ENCODE measurements around the gene EGFL7.

EGFL7 gene

GRCh38 chr9:136659861-136660784 is 2.6 kb upstream of the EGFL7 start:
- DNase-seq (ENCODE audit: low read depth) = no peak

DNA sequence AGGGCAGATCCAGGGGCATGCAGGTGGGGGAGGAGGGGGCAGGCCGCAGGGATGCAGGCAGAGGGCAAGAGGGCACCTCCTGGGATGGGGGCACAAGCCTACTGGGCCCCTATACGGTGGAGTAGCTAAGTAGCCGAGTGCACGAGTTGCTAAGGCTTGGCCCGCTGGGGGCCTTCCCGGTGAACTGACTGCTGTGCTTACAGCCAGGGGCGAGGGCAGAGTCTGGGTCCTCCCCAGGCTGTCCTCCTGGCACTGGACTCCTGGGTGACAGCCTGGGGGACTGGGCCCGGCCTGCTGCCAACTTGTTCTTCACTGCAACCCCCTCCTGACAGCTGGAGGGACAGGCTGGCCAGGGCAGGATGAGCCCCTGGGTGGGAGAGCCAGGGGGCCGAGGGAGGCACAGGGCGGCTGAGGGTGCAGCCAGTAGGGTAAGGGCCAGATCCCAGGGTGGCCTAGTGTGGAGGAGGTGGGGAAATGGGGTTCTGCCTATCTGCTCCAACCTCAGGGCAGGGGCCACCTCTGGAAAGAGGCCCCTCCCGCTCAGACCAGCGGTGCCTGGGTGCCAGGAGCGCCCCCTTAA is 1.7 kb upstream of the EGFL7 start:
- DNase-seq (ENCODE audit: low read depth) = no peak

- no peak for DNase-seq (ENCODE audit: low read depth)
These were observed 933 bp upstream of the EGFL7 start for GRCh38 chr9:136661641-136662325.

- DNase-seq (ENCODE audit: low read depth) = no peak
These were observed 425 bp upstream of the EGFL7 start for GRCh38 chr9:136662326-136662655.

DNA sequence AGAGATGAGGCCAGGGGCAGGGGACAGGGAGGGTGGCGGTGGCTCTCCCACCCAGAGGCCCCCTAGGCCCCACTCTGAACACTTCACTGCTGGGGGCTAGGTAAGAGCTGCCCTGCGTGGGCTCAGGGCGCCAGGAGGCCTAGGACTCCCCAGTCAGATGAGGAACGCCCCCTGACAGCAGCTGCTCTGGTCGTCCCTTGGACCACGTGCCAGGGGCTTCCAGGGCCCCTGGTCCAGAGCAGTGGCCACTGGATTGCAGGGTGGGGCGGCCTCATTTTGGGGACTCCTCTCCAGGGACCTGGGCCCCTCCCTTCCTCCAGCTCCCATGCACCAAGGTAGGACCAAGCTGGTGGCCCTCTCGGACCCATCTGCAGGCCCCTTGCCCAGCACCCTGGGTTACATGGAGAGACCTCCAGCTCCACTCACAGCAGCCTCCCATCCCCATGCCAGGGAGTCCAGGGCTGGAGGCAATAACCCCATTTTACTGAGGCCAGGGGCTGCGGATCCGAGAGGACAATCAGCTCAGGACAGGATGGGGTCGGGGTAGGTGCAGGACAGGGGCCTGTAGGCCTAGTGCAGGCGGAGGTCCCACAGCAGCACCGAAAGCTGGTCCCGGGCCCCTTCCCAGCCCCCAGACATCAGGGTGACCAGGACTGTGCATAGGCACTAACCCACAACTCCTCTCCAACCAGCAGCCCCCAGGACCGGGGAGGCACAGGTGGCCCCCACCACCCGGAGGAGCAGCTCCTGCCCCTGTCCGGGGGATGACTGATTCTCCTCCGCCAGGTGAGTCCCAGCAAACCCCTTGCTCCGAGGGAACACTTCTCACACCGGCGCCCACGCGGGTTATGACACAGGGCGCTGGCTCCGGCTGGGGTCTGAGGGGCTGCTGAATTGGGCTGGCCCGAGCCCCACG is 1.5 kb downstream of the EGFL7 start:
- DNase-seq (ENCODE audit: low read depth) = no peak

- no peak for DNase-seq (ENCODE audit: low read depth)
These were observed 2.5 kb downstream of the EGFL7 start for GRCh38 chr9:136665111-136665703.

DNA sequence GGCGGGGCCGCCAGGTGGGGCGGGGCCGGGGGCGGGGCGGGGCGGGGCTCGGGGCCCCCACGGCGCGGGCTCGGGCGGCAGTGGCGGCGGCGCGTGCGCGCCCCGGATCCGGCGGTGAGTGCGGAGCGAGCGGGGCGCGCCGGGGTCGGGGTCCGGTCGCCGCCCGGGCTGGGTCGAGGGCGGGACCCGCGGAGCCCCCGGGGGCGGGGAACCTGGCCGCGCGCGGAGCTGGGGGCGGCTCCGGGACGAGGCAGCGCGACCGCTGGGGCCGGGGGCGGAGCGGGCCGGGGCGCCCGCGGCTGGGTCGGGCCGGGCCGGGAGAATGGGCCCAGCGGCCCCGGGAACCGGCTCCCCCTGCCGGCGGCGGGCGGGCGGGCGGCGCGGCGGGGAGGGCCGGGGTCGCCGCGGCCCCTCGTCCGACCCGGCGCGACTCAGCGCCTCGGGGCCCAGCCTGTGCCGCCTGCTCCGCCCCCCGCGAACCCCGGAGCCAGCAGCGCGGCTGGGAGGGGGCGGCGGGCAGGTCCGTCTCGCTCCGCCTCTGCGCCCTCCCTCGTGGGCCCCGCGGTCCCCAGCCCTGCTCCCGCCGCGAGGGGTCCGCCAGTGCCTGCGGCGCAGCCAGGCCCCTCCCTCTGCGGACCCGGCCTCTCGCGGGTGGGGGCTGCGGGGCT is 3.1 kb downstream of the EGFL7 start:
- DNase-seq (ENCODE audit: low read depth) = no peak

DNA sequence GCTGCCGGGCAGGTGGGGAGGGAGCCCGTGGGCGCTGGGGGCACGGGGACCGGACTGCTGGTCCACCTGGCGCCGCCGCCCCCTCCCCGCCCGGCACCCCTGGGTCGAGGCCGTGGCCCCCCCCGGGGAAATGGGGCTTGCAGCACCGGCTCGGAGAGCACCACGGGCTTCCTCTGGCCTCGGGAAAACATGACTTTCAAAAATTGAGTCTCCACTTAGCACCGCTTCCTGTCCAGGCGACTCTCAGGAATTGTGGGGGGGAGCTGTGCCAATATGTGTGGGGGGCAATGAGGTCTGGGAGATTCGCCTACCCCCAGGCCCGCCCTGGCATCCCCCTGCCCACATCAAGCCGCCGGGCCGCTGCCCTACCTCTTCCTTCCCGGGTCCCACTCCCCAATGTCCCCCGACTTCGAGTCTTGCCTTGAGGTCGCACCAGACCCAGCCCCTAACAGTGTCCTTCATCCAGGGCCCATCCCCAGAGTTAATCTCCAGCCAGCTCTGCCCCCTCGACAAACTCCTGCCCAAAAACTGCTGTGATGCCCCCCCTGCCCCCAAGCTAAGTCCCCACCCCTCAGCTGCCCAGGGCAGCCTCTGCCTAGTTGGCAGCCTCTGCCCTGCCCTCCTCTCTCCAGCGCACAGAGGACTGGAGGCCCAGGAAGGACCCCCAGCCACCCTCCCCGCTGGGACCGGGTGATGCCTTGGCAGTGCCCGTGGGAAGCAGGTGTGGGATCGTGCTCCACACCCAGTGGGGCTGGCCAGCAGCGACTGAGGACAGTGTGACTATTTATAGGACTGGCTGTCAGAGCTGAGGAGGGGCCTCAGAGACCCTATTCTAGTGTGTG is 3.9 kb downstream of the EGFL7 start:
- no peak for DNase-seq (ENCODE audit: low read depth)

DNA sequence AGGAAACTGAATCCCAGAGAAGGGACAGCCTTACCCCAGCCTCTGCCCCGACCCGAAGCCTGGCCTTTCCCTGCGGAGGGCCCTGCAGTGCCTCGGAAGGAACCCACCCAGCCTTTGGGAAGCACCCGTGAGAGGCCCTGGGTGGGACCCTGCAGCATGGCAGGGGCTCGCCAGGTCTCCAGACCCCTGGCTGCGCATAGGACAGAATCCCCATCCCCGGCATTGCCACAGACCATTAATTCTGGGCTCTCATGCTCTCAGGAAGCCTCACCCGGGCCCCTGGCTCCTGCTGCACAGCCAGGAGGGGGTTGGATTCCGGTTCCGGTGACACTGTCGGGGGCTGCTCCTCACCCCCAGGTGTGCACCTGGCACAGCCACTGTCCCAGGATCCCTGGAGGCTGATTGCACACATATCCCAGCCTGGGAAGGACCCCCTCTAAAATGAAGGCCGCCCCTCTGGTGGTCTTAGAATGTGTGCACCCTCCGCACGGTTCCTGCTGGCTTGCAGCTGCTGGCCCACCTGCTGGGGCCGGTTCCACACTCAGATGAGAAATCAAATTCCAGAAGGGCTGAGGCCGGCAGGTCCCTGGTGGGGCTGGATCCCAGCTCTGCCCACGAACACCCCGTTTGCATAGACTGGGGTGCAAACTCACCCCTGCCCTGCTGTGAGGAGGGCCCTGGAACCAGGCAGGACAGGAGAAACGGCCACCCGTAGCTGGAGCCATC is 4.7 kb downstream of the EGFL7 start:
- no peak for DNase-seq (ENCODE audit: low read depth)

DNA sequence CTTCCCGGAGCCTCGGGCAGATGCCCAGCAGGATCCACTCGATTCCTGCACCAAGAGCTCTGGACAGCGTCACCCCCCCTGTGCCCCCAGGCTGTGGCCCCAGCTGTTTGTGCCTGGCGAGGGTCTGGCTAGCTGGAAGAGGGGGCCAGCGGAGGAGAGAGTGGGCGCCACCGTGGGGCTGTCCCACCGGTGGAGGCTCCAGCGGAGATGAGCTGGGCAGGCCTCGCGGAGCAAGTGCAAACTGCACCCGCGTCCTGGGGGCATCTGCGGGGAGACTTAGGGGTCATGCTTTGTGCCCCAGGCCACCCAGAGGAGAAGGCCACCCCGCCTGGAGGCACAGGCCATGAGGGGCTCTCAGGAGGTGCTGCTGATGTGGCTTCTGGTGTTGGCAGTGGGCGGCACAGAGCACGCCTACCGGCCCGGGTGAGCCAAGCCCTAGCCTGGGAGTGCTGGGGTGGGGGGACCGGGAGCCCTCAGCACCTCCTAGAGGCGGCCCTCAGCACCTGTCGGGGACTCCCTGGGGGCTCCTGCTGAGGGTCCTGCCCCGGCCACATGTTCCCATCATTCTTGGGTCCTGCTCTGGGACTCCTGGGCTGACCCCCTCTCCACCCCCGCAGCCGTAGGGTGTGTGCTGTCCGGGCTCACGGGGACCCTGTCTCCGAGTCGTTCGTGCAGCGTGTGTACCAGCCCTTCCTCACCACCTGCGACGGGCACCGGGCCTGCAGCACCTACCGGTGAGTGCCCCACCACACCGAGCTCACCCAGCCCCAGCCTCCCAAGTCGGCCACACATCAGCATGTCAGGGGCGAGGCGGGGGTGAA is 5.4 kb downstream of the EGFL7 start:
- no peak for DNase-seq (ENCODE audit: low read depth)

DNA sequence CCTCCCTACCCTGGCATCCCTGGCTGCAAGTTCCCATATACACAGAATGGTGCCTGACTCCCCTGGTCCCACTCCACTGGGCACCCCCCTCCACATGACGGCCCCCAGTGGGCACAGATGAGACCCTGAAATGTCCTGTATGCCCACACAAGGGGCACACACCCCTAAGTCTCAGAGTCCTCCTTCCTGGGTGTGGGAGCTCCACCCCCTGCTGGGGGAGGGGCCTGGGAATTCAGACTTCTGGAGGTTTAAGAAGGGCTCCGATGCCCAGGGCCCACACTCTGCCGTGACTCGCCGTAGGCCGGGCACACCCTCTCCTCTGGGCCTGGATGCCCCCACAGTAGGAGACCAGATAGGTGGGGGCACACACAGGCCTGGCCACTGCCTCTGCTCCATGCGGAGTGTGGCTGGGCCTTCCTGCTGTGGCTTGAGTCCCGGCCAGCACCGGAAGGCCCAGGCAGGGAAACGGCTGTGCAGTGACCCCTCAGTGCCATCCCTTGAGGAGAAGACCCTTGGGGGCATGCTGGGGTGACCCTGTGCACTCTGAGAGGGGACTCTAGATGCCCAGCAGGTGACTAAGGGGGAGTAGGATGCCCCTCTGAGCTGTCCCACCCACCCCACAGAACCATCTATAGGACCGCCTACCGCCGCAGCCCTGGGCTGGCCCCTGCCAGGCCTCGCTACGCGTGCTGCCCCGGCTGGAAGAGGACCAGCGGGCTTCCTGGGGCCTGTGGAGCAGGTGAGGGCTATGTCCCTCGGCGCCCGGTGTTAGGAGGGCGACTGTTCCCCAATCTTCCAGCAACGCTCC is 6.5 kb downstream of the EGFL7 start:
- no peak for DNase-seq (ENCODE audit: low read depth)

DNA sequence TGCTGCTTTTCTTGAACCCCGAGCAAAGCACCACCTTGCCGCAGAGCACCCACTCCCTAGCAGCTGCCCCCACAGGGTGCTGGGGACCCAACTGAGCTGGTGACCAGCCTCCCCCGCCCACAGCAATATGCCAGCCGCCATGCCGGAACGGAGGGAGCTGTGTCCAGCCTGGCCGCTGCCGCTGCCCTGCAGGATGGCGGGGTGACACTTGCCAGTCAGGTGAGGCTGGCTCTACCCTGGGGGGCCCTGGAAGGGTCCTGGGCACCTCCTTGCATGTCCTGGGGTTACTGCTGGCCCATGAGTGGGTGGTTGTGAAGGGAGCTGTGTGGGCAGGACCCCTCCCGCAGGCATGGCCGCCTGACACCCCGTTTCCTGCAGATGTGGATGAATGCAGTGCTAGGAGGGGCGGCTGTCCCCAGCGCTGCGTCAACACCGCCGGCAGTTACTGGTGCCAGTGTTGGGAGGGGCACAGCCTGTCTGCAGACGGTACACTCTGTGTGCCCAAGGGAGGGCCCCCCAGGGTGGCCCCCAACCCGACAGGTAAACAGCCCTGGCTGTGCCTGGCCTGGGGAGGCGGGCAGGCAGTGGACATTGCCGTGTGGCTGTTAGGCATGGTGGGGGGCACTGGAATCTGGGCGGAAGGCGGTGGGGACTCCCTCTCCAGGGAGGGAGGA is 7.2 kb downstream of the EGFL7 start:
- DNase-seq (ENCODE audit: low read depth) = no peak

- no peak for DNase-seq (ENCODE audit: low read depth)
These were observed 8.0 kb downstream of the EGFL7 start for GRCh38 chr9:136670576-136671253.

- DNase-seq (ENCODE audit: low read depth) = no peak
These were observed 8.5 kb downstream of the EGFL7 start for GRCh38 chr9:136671254-136671614.

DNA sequence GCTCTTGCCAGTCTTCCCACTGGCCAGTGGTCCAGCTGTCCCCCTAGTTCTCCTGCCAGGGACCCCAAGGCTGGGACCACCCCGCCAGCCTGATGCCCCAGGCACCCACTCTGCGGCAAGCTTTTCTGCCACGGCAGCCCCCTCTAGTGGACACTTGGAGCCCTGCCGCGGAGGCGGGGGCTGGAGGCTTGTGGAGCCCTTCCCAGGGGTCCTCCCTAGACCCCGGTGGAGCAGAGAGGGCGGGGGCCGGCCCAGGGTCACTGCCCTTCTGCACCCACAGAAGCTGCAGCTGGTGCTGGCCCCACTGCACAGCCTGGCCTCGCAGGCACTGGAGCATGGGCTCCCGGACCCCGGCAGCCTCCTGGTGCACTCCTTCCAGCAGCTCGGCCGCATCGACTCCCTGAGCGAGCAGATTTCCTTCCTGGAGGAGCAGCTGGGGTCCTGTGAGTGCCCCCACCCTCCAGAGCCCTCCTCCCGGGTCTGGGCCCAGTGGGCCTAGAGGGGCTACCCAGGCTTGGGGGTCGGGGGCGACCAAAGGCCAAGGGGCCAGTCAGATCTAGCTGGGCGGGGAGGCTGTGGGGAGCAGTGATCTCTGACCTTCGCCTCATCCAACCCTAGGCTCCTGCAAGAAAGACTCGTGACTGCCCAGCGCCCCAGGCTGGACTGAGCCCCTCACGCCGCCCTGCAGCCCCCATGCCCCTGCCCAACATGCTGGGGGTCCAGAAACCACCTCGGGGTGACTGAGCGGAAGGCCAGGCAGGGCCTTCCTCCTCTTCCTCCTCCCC is 9.1 kb downstream of the EGFL7 start:
- DNase-seq (ENCODE audit: low read depth) = no peak

All from T-helper 22 cell (primary cell).